Ovary (tissue), 3 donors: Measurements from ENCODE around the gene UBQLN4.

Experiments
- EP300 ChIP-seq: sonication (generic); formaldehyde crosslinking; IDR thresholded peaks from one replicate; pipeline ENCODE4 v1.6.1; 2017; ENCODE audit warnings: antibody characterized with exemption
- POLR2A ChIP-seq: fragments of 450-650 bp; IDR thresholded peaks from one replicate; pipeline ENCODE4 v1.6.1; 2017; ENCODE audit warnings: antibody characterized with exemption, mild to moderate bottlenecking, moderate library complexity
- TF ChIP-seq, protein P1 (sequence below), 3 donors: fragments of 450-650 bp in 2 of 3; fragments of 200-600 bp in 1 of 3; IDR thresholded peaks; one replicate each; pipeline versions ENCODE4 v1.5.1 to v1.8.0; 2016 to 2022; ENCODE audit warnings: antibody characterized with exemption in 3 of 3, mild to moderate bottlenecking in 1 of 3
- donor health status: DM: no; HTN: no; CAD: no.

DNA sequence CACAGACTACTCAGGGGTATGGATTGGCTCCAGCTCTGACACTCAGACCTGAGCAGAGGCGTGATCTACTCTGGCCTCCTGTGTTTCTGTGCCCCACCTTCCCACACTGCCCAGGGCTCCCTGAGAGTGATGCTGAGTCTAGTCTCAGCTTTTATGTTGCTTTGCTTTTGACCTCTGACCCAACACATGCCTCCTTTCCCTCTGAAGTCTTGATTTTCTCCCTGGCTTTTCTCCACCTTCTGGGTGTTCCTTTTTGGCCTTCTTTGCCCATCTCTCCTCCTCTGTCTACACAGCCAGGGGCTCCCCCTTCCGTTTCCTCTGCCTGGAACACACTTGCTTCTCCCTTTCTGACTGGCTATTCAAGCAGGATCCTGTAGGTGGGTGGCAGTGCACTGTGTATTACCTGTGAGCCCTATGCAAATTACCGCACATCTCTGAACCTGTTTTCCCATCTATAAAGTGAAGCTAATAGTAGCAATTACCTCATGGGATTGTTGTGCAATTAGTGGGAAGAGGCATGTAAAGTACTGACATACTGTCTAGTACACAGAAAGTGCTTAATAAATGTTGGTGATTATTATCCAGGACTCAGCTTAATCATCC lies 42.4 kb upstream of the UBQLN4 start:
- TF ChIP-seq, protein P1, sequence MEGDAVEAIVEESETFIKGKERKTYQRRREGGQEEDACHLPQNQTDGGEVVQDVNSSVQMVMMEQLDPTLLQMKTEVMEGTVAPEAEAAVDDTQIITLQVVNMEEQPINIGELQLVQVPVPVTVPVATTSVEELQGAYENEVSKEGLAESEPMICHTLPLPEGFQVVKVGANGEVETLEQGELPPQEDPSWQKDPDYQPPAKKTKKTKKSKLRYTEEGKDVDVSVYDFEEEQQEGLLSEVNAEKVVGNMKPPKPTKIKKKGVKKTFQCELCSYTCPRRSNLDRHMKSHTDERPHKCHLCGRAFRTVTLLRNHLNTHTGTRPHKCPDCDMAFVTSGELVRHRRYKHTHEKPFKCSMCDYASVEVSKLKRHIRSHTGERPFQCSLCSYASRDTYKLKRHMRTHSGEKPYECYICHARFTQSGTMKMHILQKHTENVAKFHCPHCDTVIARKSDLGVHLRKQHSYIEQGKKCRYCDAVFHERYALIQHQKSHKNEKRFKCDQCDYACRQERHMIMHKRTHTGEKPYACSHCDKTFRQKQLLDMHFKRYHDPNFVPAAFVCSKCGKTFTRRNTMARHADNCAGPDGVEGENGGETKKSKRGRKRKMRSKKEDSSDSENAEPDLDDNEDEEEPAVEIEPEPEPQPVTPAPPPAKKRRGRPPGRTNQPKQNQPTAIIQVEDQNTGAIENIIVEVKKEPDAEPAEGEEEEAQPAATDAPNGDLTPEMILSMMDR (IDR thresholded peaks at IDR 0.05), result no peak
- no peak for TF ChIP-seq EP300
- TF ChIP-seq POLR2A, result no peak
